A549 (cell line): Measurements from ENCODE around the gene KIRREL1. TPM values are rescaled to one million over a fixed set of nuclear protein-coding genes. Genes with fewer than 3 reads are reported as not detected.

Experiments used
- ATAC-seq, 2 experiments: fragments of 200-7000 bp in 1 of 2; fragments of >200 bp in 1 of 2; cut with Nextera tagmentation in 1 of 2; cut with Tn5 transposase in 1 of 2; 3 replicates each; pipeline versions ENCODE4 v1.8.0 to v1.9.1; 2018 to 2020; ENCODE audit warnings: mild to moderate bottlenecking in 1 of 2, moderate library complexity in 1 of 2
- CTCF ChIA-PET: fragments of 300-600 bp; sonication (Branson Sonifier 250); formaldehyde crosslinking; extraction: SDS; loops from one replicate; lab custom pipeline; 2021; ENCODE audit warnings: antibody characterized with exemption, inconsistent platforms; lab: Yijun Ruan, JAX
- POLR2A ChIA-PET: fragments of 350-600 bp; formaldehyde crosslinking; extraction: SDS; loops from one replicate; lab custom pipeline; 2021; ENCODE audit warnings: antibody characterized with exemption, inconsistent platforms; lab: Yijun Ruan, JAX
- DNase-seq, 2 experiments: peaks; one replicate each; pipeline versions ENCODE4 v3.0.0 to v3.0.0-alpha.2; 2011 to 2016; ENCODE audit warnings: low read depth in 1 of 2, low spot score in 1 of 2
- FAIRE-seq: peaks from 2 replicates; lab custom pipeline; 2011; peaks lifted over from hg19 to GRCh38; lab: Jason Lieb, UNC
- H3K27ac ChIP-seq, 2 experiments: fragments of >200 bp; sonication (Bioruptor Twin); formaldehyde crosslinking; 3 replicates each; pipeline ENCODE4 v1.5.1; 2016 to 2017
- H3K4me1 ChIP-seq: fragments of >200 bp; sonication (Bioruptor Twin); formaldehyde crosslinking; 3 replicates; pipeline ENCODE4 v1.6.1; 2016
- H3K4me2 ChIP-seq: fragments of >200 bp; sonication (Bioruptor Twin); formaldehyde crosslinking; 3 replicates; pipeline ENCODE4 v1.6.1; 2016
- H3K4me3 ChIP-seq: fragments of >200 bp; sonication (Bioruptor Twin); formaldehyde crosslinking; 3 replicates; pipeline ENCODE4 v1.5.1; 2016
- H3K9me3 ChIP-seq: fragments of >200 bp; sonication (Bioruptor Twin); formaldehyde crosslinking; 3 replicates; pipeline ENCODE4 v1.6.1; 2016
- CBX8 ChIP-seq: fragments of 200-600 bp; sonication (generic); IDR thresholded peaks from 2 replicates; pipeline ENCODE4 v1.6.1; 2016
- CEBPB ChIP-seq, 2 experiments: fragments of >200 bp in 1 of 2; sonication (Bioruptor Twin) in 1 of 2; formaldehyde crosslinking in 1 of 2; IDR thresholded peaks; 2 replicates each; pipeline ENCODE4 v1.6.1; 2012 to 2016
- CHD2 ChIP-seq: fragments of 150-350 bp; IDR thresholded peaks from 2 replicates; pipeline ENCODE4 v1.6.1; 2014; ENCODE audit warnings: low read length; ENCODE audit not compliant: partially characterized antibody
- EHF ChIP-seq: fragments of 250-450 bp; sonication (Bioruptor Pico); IDR thresholded peaks from 2 replicates; pipeline ENCODE4 v1.5.0; 2020; ENCODE audit warnings: mild to moderate bottlenecking
- FOSB ChIP-seq: fragments of 250-450 bp; sonication (Bioruptor Pico); IDR thresholded peaks from 2 replicates; pipeline ENCODE4 v1.5.0; 2020; ENCODE audit warnings: mild to moderate bottlenecking, moderate library complexity
- FOSL2 ChIP-seq, 2 experiments: fragments of 450-650 bp in 1 of 2; fragments of >200 bp in 1 of 2; sonication (Bioruptor Twin) in 1 of 2; formaldehyde crosslinking; IDR thresholded peaks; 2 replicates each; pipeline versions ENCODE4 v1.5.0 to v1.6.1; 2016 to 2020; ENCODE audit warnings: mild to moderate bottlenecking in 1 of 2, moderate library complexity in 1 of 2
- HEYL ChIP-seq: fragments of 250-450 bp; sonication (Bioruptor Pico); IDR thresholded peaks from 2 replicates; pipeline ENCODE4 v1.8.0; 2021; ENCODE audit warnings: mild to moderate bottlenecking, moderate library complexity
- HOXA7 ChIP-seq: fragments of 250-450 bp; sonication (Bioruptor Pico); IDR thresholded peaks from 2 replicates; pipeline ENCODE4 v1.5.0; 2020; ENCODE audit warnings: mild to moderate bottlenecking, moderate library complexity
- HOXB5 ChIP-seq: fragments of 250-450 bp; sonication (Bioruptor Pico); IDR thresholded peaks from 2 replicates; pipeline ENCODE4 v1.5.0; 2020; ENCODE audit warnings: mild to moderate bottlenecking, moderate library complexity
- KDM1A ChIP-seq: fragments of 200-600 bp; sonication (generic); IDR thresholded peaks from 2 replicates; pipeline ENCODE4 v1.6.1; 2016; ENCODE audit warnings: low read depth, mild to moderate bottlenecking
- MAZ ChIP-seq: fragments of 150-350 bp; IDR thresholded peaks from 2 replicates; pipeline ENCODE4 v1.6.1; 2014; ENCODE audit warnings: antibody characterized with exemption, low read depth, low read length, borderline replicate concordance
- MYC ChIP-seq: IDR thresholded peaks from 2 replicates; pipeline ENCODE4 v1.6.1; 2012; ENCODE audit warnings: mild to moderate bottlenecking, inconsistent platforms, low read length, improper control_type of control experiment, borderline replicate concordance
- NFE2L2 ChIP-seq: fragments of 150-350 bp; conservative IDR thresholded peaks from 2 replicates; pipeline ENCODE4 v1.6.1; 2014; ENCODE audit warnings: low read length
- NPAS2 ChIP-seq: fragments of 250-450 bp; sonication (Bioruptor Pico); IDR thresholded peaks from 2 replicates; pipeline ENCODE4 v1.8.0; 2022; ENCODE audit warnings: mild to moderate bottlenecking, moderate library complexity, borderline replicate concordance
- RARB ChIP-seq: fragments of 250-450 bp; sonication (Bioruptor Pico); IDR thresholded peaks from 2 replicates; pipeline ENCODE4 v1.8.0; 2021; ENCODE audit warnings: mild to moderate bottlenecking, moderate library complexity
- ZC3H11A ChIP-seq: fragments of 450-650 bp; IDR thresholded peaks from 2 replicates; pipeline ENCODE4 v1.6.1; 2014; ENCODE audit warnings: antibody characterized with exemption, mild to moderate bottlenecking
- ZSCAN20 ChIP-seq: fragments of 250-450 bp; sonication (Bioruptor Pico); IDR thresholded peaks from 2 replicates; pipeline ENCODE4 v1.8.0; 2022; ENCODE audit warnings: mild to moderate bottlenecking, moderate library complexity
- WGBS: methylation state at CpG from one replicate; pipeline ENCODE4 v1.1.6; 2017; ENCODE audit errors: missing lambda C conversion rate; 5-methylcytosine and 5-hydroxymethylcytosine counted together
- polyA plus RNA-seq, 4 experiments: library from polyadenylated mRNA; depleted of rRNA in 3 of 4; stranded (reverse); fragments of >200 nt; fragmentation: RNase III in 1 of 4; extraction: RNeasy Plus Mini Kit Qiagen cat#74134 plus additional on column Dnase treatment in 1 of 4; gene quantifications; 2 replicates in 3 of 4; 3 replicates in 1 of 4; pipeline ENCODE4 v1.2.3, GENCODE V29; 2011 to 2017
- TF ChIP-seq, protein P1 (sequence below): IDR thresholded peaks from 2 replicates; pipeline ENCODE4 v1.6.1; 2012
- TF ChIP-seq, protein P2 (sequence below): IDR thresholded peaks from 2 replicates; pipeline ENCODE4 v1.6.1; 2012
- TF ChIP-seq, protein P3 (sequence below): fragments of 150-350 bp; IDR thresholded peaks from 2 replicates; pipeline ENCODE4 v1.6.1; 2014; ENCODE audit warnings: low read depth, mild to moderate bottlenecking, low read length

The KIRREL1 gene
- polyA plus RNA-seq, 2 of the 4 experiments (the other 2 are of a cell fraction): 18.7 to 41.3 TPM

DNA sequence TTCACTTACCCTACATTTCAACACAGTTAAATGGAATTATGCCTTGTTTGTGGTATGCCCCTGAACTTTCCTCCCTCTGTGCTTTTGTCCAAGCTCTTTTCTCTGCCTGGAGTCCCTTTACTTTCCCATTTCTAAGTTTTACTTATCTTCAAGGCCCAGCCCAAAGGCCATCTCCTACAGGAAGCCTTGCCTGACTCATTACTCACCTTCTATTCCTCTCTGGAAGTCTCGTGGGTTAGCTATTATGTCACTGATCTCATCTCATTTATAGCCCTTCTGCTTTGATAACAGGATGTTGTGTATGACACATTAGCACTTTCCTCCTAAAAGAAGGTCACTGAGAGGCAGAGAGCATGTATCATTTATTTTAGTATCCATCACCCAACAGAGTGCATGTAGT lies 108.5 kb downstream of the KIRREL1 start:
- peaks cover 8% of the 10 kb centered on the region; the same call in 1 of the 3 replicates for H3K4me1 ChIP-seq
- 0% methylated on average over 1 of the region's 1 CpG for WGBS
- H3K9me3 ChIP-seq: no peaks in the 10 kb centered on the region
- no peak overlapping the region for H3K4me3 ChIP-seq
- POLR2A ChIA-PET: no interaction called here
- TF ChIP-seq FOSL2 (IDR thresholded peaks at IDR 0.05) (no peak), FOSL2 (CRISPR knock-in tag; IDR thresholded peaks at IDR 0.05) (peak; percentile 22; the same call in 1 of the 2 replicates), FOSB (no peak)
- TF ChIP-seq, protein P1, sequence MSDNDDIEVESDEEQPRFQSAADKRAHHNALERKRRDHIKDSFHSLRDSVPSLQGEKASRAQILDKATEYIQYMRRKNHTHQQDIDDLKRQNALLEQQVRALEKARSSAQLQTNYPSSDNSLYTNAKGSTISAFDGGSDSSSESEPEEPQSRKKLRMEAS: no peak
- CTCF ChIA-PET: interaction anchor here (5.3 to 45.7 kb wide), 2 partner anchors 12 to 125 kb away, joined by 35 to 2212 read pairs; partner anchors contain the start of gene KIRREL1
- no peak overlapping the region for H3K27ac ChIP-seq
- DNase-seq: peak in 1 of 2 experiments; percentile 30
- ATAC-seq: peak; percentile 50 to 56; a peak in 5 of 6 replicates
- FAIRE-seq: no peak
- peak overlapping the region; percentile 17; the same call in 1 of the 3 replicates for H3K4me2 ChIP-seq

DNA sequence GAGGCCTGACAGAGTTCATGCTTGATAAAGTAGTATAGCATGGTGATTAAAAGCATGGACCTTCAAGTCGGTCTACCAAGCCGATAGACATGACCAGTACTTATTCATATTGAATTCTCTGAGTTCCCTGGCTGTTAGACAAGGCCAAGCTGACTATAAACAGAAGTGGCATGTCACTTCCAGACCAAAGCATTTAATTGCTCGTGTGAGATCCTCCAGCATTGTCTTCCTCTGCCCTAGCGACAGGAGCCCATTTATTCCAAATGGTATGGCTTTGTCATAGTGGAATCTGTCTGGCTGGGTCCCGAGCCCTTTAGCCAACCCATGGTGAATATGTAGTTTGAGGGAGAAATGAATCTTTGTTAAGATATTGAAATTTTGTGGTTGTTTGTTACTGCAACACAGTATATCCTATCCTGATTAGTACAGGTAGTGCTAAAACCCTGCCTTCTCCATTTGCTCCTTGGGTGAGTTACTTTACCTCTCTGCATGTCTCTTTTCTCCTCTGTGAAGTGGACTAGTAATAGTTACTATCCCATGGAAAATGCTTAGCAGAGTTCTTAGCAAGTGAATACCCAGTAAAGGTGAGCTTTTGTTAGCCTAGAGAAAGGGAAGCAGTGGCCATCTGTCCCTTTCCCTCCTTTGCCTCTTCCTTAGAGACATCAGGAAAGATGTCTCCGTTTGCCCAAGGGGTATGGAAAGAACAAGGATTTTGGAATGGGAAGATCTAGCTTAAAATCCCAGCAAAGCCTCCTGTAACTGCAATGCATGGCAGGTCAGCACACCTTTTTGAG lies 109.6 kb downstream of the KIRREL1 start:
- Histone ChIP-seq H3K4me3 (no peak overlapping the region), H3K9me3 (no peaks in the 10 kb centered on the region), H3K4me1 (peaks cover 8% of the 10 kb centered on the region; the same call in 1 of the 3 replicates), H3K27ac (no peak overlapping the region)
- DNase-seq: no peak
- POLR2A ChIA-PET: no interaction called here
- no peak for ATAC-seq
- CTCF ChIA-PET: interaction anchor here (0.8 to 45.7 kb wide), 8 partner anchors 10 to 226 kb away, joined by 3 to 2212 read pairs (median 4); partner anchors contain the start of gene KIRREL1
- FAIRE-seq: no peak
- no peak for TF ChIP-seq ZSCAN20
- no peak for TF ChIP-seq ZC3H11A
- TF ChIP-seq, protein P2, sequence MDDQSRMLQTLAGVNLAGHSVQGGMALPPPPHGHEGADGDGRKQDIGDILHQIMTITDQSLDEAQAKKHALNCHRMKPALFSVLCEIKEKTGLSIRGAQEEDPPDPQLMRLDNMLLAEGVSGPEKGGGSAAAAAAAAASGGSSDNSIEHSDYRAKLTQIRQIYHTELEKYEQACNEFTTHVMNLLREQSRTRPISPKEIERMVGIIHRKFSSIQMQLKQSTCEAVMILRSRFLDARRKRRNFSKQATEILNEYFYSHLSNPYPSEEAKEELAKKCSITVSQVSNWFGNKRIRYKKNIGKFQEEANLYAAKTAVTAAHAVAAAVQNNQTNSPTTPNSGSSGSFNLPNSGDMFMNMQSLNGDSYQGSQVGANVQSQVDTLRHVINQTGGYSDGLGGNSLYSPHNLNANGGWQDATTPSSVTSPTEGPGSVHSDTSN: no peak
- TF ChIP-seq RARB (CRISPR knock-in tag): no peak
- TF ChIP-seq NFE2L2: no peak
- TF ChIP-seq, protein P3, sequence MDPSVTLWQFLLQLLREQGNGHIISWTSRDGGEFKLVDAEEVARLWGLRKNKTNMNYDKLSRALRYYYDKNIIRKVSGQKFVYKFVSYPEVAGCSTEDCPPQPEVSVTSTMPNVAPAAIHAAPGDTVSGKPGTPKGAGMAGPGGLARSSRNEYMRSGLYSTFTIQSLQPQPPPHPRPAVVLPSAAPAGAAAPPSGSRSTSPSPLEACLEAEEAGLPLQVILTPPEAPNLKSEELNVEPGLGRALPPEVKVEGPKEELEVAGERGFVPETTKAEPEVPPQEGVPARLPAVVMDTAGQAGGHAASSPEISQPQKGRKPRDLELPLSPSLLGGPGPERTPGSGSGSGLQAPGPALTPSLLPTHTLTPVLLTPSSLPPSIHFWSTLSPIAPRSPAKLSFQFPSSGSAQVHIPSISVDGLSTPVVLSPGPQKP: no peak
- TF ChIP-seq EHF: no peak
- TF ChIP-seq CHD2: no peak
- TF ChIP-seq HOXB5 (CRISPR knock-in tag): no peak
- TF ChIP-seq KDM1A: no peak
- no peak for TF ChIP-seq HEYL (CRISPR knock-in tag)
- TF ChIP-seq NPAS2 (CRISPR knock-in tag): no peak
- no peak for TF ChIP-seq MYC
- TF ChIP-seq, all 56 proteins: peak for 0
- 79% methylated on average over 6 of the region's 6 CpGs for WGBS
- no peak overlapping the region for H3K4me2 ChIP-seq

DNA sequence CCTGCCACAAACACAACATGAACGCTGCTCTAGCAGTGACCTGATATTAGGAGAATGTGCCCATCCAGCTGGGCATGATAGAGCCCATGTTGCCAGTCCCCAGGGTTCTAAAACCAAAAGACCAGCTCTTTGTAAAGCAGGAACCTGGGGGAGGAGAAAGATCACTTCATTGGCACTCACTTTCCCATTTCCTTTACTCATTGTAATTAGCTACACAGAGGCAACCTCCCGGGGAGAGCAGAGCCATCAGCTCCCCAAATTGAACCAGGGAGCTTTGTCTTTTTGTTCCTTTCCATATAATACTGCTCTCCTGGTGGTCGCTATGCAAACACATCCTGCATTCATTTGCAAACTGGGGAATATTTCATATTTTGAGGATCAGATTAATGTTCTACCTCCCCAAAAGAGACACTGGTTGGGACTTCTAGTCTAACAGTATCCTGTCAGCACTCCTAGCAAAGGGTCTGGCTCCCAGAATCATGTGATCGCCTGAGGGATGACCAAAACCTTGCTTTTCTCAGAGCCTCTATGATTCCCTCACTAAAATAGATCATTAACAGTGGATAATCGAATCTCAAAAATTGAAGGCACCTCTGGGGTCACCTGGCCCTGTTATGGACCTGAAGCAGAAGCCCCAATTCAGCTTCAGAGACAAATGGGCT lies 110.5 kb downstream of the KIRREL1 start:
- Histone ChIP-seq H3K4me3 (no peak overlapping the region), H3K27ac (no peak overlapping the region), H3K9me3 (peaks cover under 1% of the 10 kb centered on the region; the same call in 1 of the 3 replicates), H3K4me2 (no peak overlapping the region), H3K4me1 (peaks cover 8% of the 10 kb centered on the region; the same call in 1 of the 3 replicates)
- CTCF ChIA-PET: interaction anchor here (0.6 to 45.7 kb wide), 10 partner anchors 10 to 226 kb away, joined by 3 to 2212 read pairs (median 4); partner anchors contain the start of gene KIRREL1
- no peak for ATAC-seq
- TF ChIP-seq CEBPB (IDR thresholded peaks at IDR 0.05) (no peak), MAZ (no peak), CHD2 (no peak), HOXA7 (CRISPR knock-in tag) (no peak), CBX8 (no peak), FOSB (no peak)
- FAIRE-seq: no peak
- DNase-seq: no peak
- POLR2A ChIA-PET: no interaction called here
- 47% methylated on average over 5 of the region's 5 CpGs for WGBS
